Body of pancreas (tissue), 4 donors: ENCODE measurements around the gene SPEM3. TPM values are rescaled to one million over a fixed set of nuclear protein-coding genes. Genes with fewer than 3 reads are reported as not detected.

ENCODE experiments used
- ATAC-seq: fragments of 150-250 bp; one replicate; pipeline ENCODE4 v1.9.1; 2016
- DNase-seq, 4 donors: peaks; one replicate each; pipeline ENCODE4 v3.0.0-alpha.2; 2019
- H3K27ac ChIP-seq, 4 donors: fragments of 200-600 bp; sonication (generic); 1 replicate in 3 of 4; 2 replicates in 1 of 4; pipeline versions ENCODE4 v1.5.1 to v1.6.1; 2016 to 2019; ENCODE audit warnings: mild to moderate bottlenecking in 1 of 4, mixed read lengths in 1 of 4, moderate library complexity in 1 of 4
- H3K27me3 ChIP-seq, 2 donors: fragments of 200-600 bp; sonication (generic); one replicate each; pipeline ENCODE4 v1.6.0; 2016; ENCODE audit warnings: mild to moderate bottlenecking in 1 of 2
- H3K36me3 ChIP-seq, 2 donors: fragments of 200-600 bp; sonication (generic); replicated peaks in 1 of 2; 2 replicates each; pipeline ENCODE4 v1.5.1; 2016; ENCODE audit warnings: low read depth in 2 of 2; ENCODE audit not compliant: insufficient read depth in 1 of 2
- H3K4me1 ChIP-seq: fragments of 200-600 bp; sonication (generic); one replicate; pipeline ENCODE4 v1.6.0; 2016
- H3K4me3 ChIP-seq, 2 donors: fragments of 200-600 bp; sonication (generic); 1 replicate in 1 of 2; 2 replicates in 1 of 2; pipeline ENCODE4 v1.5.1; 2016 to 2019
- H3K9me3 ChIP-seq, 3 donors: fragments of 200-600 bp; sonication (generic); 1 replicate in 2 of 3; 2 replicates in 1 of 3; pipeline ENCODE4 v1.5.1; 2016
- POLR2A ChIP-seq, 3 donors: fragments of 450-650 bp; IDR thresholded peaks; one replicate each; pipeline ENCODE4 v1.6.1; 2016; ENCODE audit warnings: antibody characterized with exemption in 3 of 3, mild to moderate bottlenecking in 2 of 3
- WGBS, 2 donors: methylation state at CpG; one replicate each; pipeline ENCODE4 v1.1.5; 2017; 5-methylcytosine and 5-hydroxymethylcytosine counted together
- intact Hi-C: fragments of 100-400 bp; cut with DNase I; formaldehyde crosslinking; loops from one replicate; pipeline ENCODE4 v1.15.1; 2023
- total RNA-seq, 2 donors: library from RNA; depleted of rRNA; stranded (reverse); fragments of >200 nt; gene quantifications; one replicate each; pipeline ENCODE4 v1.1.0, GENCODE V29; 2016
- TF ChIP-seq, protein P1 (sequence below), 7 experiments: fragments of 450-650 bp in 4 of 7; fragments of 200-600 bp in 3 of 7; sonication (generic) in 3 of 7; IDR thresholded peaks; one replicate each; pipeline ENCODE4 v1.5.1; 2016 to 2019; ENCODE audit warnings: antibody characterized with exemption in 7 of 7

Gene SPEM3
- total RNA-seq, 2 donors from 2014 or later: not detected

DNA sequence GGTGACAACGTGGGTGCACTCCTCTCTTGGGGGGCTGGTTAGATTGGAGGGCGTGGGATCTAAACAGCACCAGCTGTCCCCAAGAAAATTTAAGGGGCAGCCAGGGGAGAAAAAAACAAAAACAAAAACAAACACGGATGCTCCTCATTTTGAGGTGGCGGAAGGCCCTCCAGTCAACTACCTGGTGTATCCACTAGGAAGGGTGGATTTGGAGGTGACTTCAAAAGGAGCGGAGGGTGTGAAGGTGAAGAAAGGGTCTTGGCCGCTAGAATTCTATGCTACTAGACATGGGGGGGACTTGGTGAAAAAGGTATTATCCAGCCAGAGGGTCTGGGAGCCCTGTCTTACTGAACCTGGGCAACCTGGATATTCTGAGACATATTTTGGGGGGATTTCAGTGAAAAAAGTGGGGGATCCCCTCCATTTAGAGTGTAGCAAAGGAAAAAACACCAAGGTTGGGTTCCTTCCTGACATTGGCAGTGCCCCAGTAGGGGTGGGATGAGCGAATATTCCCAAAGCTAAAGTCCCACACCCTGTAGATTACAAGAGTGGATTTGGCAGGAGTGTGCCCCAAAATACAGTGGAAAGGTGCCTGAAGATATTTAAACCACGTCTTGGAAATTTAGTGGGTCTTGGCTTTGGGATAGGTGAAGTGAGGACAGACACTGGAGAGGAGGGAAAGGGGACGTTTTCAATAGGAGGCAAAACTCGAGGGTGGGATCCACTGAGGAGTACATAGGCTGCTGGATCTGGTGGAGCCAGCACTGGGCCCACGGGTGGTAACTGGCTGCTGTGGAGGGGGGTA lies 10.2 kb downstream of the SPEM3 start:
- H3K9me3 ChIP-seq: no peaks in the 10 kb centered on the region
- no peak for TF ChIP-seq POLR2A (IDR thresholded peaks at IDR 0.05)
- TF ChIP-seq, protein P1, sequence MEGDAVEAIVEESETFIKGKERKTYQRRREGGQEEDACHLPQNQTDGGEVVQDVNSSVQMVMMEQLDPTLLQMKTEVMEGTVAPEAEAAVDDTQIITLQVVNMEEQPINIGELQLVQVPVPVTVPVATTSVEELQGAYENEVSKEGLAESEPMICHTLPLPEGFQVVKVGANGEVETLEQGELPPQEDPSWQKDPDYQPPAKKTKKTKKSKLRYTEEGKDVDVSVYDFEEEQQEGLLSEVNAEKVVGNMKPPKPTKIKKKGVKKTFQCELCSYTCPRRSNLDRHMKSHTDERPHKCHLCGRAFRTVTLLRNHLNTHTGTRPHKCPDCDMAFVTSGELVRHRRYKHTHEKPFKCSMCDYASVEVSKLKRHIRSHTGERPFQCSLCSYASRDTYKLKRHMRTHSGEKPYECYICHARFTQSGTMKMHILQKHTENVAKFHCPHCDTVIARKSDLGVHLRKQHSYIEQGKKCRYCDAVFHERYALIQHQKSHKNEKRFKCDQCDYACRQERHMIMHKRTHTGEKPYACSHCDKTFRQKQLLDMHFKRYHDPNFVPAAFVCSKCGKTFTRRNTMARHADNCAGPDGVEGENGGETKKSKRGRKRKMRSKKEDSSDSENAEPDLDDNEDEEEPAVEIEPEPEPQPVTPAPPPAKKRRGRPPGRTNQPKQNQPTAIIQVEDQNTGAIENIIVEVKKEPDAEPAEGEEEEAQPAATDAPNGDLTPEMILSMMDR (IDR thresholded peaks at IDR 0.05): no peak
- intact Hi-C loops: no loop called here
- H3K36me3 ChIP-seq: no peaks in the 10 kb centered on the region
- H3K4me3 ChIP-seq: no peak overlapping the region
- DNase-seq: no peak
- H3K27me3 ChIP-seq: no peaks in the 10 kb centered on the region
- no peak for ATAC-seq
- 64 to 66% methylated on average over 11 of the region's 11 CpGs for WGBS, 2 donors
- no peak overlapping the region for H3K27ac ChIP-seq
- H3K4me1 ChIP-seq: peaks cover 49% of the 10 kb centered on the region

DNA sequence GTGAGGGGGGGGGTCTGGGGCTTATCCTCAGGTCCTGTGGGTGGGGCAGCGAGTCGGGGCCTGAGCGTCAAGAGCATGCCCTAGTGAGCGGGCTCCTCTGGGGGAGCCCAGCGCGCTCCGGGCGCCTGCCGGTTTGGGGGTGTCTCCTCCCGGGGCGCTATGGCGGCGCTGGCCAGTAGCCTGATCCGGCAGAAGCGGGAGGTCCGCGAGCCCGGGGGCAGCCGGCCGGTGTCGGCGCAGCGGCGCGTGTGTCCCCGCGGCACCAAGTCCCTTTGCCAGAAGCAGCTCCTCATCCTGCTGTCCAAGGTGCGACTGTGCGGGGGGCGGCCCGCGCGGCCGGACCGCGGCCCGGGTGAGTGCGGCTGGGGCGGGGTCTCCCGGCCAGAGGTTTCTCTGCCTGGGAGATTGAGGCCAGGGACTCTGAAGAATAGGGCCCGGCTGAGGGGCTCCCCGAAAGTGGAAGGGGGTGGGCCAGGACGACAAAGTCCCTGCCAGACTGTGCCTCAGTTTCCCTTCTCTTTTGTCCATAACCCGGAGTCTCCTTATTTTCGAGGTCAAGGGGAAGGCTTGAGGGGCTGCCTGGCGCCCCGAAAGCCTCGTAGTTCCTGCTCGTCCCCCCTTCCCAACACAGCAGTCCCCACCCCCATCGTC lies 10.9 kb downstream of the SPEM3 start, which contains the start of gene FGF11:
FGF11 (plus strand) TSS at position 51 of the 651 bp plus-strand sequence; CDS start at position 160, 109 bp downstream.
- Histone ChIP-seq H3K27ac (no peak within 1 kb of the TSS), H3K4me3 (no peak within 1 kb of the TSS), H3K36me3 (no peaks in the 10 kb centered on the region), H3K9me3 (no peaks in the 10 kb centered on the region), H3K27me3 (no peaks in the 10 kb centered on the region), H3K4me1 (peaks cover 49% of the 10 kb centered on the region)
- 4 to 5% methylated on average over 31 to 43 of the region's 50 CpGs for WGBS, 2 donors
- ATAC-seq (no peak), DNase-seq (no peak)
- intact Hi-C loops: loop anchor here (5.0 kb wide), 1 partner anchor 48 kb away; no protein-coding TSS in a partner anchor
- TF ChIP-seq, protein P1 (IDR thresholded peaks at IDR 0.05): no peak
- TF ChIP-seq POLR2A (IDR thresholded peaks at IDR 0.05): peak in 1 of 3 donors; percentile 8

DNA sequence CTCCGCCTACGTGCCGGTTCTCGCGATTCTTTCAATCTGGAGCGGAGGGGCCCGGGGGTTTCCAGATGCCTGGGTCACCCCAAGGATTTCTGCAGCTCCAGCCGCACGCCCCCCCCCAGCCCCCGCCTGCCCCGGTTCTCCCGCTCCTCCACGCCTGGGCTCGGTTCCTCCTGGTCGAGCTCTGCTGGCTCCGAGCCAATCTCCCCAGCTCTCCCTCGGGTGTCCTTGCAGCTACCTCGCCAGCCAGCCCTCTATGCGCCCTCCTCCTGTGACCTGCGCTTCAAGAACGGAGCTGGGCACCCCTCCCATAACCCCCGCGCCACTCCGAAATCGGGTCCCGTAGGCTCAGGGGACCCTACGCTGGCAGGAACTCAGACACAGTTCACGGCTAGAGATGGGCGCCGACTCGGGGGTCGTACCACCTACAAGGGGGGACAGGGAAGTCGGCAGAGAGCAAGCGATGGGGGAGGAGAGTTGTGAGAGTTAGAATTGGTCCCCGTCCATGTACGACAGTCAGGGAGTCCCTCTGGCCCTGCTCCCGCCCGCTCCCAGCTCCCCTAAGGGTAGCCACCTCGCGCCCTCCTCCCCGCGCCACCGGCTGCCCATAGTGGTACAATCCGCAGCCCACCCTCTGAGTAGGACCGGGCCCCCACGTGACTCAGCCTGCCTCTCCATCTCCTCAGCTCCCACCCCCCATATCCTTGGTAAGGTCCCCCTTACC lies 11.6 kb downstream of the SPEM3 start:
- intact Hi-C loops: loop anchor here (5.0 kb wide), 1 partner anchor 47 kb away; no protein-coding TSS in a partner anchor
- H3K36me3 ChIP-seq: no peaks in the 10 kb centered on the region
- H3K4me1 ChIP-seq: peaks cover 53% of the 10 kb centered on the region
- ATAC-seq (no peak), DNase-seq (peak; percentile 65 to 82 (median 76))
- TF ChIP-seq, protein P1 (IDR thresholded peaks at IDR 0.05): no peak
- peak in 1 of 3 donors; percentile 1 for TF ChIP-seq POLR2A (IDR thresholded peaks at IDR 0.05)
- H3K27me3 ChIP-seq: no peaks in the 10 kb centered on the region
- no peak overlapping the region for H3K4me3 ChIP-seq
- 9 to 26% methylated on average over 13 to 45 of the region's 46 CpGs for WGBS, 2 donors
- H3K9me3 ChIP-seq: no peaks in the 10 kb centered on the region
- H3K27ac ChIP-seq: no peak overlapping the region

DNA sequence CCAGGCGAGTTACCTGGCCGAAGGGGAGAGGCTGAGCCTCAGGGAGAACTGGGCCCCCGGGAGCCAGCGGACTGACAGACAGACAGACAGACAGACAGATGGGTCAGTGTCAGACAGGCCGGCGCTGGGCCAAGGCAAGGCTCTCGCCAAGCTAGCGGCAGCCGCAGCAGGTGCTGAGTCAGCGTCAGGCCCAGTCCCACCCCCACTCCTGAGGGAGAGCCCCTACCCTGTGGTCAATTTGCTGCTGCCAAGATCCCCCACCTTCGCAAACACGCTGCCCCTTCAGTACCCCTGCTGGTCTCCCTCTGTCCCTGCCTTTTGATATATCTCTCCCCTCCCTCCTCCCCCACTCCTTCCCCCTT lies 12.2 kb downstream of the SPEM3 start:
- Histone ChIP-seq H3K9me3 (no peaks in the 10 kb centered on the region), H3K27ac (no peak overlapping the region), H3K27me3 (no peaks in the 10 kb centered on the region), H3K4me3 (no peak overlapping the region), H3K36me3 (no peaks in the 10 kb centered on the region), H3K4me1 (peaks cover 54% of the 10 kb centered on the region)
- DNase-seq (peak in 1 of 4 donors; percentile 43), ATAC-seq (no peak)
- intact Hi-C loops: loop anchor here (5.0 kb wide), 1 partner anchor 46 kb away; no protein-coding TSS in a partner anchor
- TF ChIP-seq, protein P1 (IDR thresholded peaks at IDR 0.05): no peak
- no peak for TF ChIP-seq POLR2A (IDR thresholded peaks at IDR 0.05)
- WGBS, 2 donors: 23 to 42% methylated on average over 4 to 12 of the region's 12 CpGs
